ENCODE results near the gene FTSJ1. TPM values are rescaled to one million over a fixed set of nuclear protein-coding genes. Genes with fewer than 3 reads are reported as not detected.

Gene FTSJ1
- total and polyA plus RNA-seq, 2 experiments from 2014 or later, result 42.8 to 76.3 TPM

DNA sequence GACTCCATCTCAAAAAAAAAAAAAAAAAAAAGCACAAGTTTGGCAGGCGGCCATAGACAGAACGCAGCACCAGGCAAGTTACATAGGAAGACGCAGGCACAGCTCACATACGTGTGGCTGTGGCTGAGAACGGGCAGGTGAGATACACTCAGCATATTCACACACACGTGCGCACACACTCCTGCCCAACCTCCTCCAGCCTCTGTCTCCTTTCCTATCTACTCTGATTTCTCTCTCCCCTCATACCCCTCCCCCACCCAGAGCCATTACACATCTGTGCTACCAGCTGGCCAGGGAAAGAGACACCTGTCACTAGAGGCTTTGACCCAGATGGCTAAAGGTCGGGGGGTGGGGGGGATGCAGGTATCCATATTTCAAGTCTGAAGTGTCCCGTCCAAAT, 3.8 kb upstream of the FTSJ1 start:
- Mint-ChIP-seq H3K9me3 (no peaks in the 10 kb centered on the region; the same call in none of the 3 replicates), H3K27ac (no peak overlapping the region)

DNA sequence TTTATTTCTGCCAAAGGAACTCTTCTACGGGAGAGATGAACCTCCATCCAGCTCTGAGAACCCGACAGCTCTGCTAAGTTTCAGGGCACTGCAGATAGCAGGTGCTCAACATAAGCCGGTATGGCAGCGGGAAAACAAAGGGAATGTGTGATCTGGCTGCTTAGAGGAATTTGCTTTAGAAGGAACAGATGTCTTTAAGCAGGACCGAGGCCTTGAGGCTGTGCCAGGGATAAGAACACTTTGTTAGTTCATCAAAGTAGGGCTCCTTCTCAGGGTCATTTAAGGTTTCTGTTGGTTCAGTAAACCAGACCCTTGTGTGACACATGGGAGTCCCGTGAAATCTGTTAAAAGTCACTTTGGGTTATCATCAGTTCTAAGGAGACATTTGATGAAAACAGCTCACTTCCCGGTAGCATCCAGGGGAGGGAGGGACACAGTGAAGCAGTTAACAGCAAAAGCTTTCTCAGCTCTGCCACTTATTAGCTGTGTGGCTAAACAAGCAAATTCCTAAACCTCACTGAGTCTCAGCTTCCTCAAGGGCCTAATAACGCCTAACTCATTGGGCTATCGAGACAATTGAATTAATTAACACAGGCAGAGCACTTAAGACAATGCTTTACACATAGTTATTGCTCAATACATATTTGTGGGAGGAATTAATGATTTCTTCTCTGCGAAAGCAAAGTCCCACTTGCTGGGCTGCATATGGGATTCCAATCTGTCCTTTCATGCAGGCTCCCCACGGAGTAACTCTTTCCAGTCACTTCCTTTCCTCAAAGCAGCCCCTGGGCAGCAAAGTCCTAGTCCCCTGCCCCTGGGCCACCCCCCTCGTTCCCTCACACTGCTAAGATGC, 2.9 kb upstream of the FTSJ1 start:
- ATAC-seq, result peak; percentile 7
- TF ChIP-seq ZNF114 (CRISPR knock-in tag; IDR thresholded peaks at IDR 0.05) (no peak), POLR2AphosphoS5 (IDR thresholded peaks at IDR 0.05; ENCODE audit: low read depth) (no peak), STAT1 (IDR thresholded peaks at IDR 0.05; ENCODE audit: unreplicated experiment) (no peak), EZH2phosphoT487 (IDR thresholded peaks at IDR 0.05; ENCODE audit: unreplicated experiment) (no peak), CREB1 (CRISPR knock-in tag; IDR thresholded peaks at IDR 0.05; ENCODE audit: low read depth) (no peak), EZH2 (IDR thresholded peaks at IDR 0.05; ENCODE audit: low read depth, unreplicated experiment) (no peak)
- TF ChIP-seq, protein P1, sequence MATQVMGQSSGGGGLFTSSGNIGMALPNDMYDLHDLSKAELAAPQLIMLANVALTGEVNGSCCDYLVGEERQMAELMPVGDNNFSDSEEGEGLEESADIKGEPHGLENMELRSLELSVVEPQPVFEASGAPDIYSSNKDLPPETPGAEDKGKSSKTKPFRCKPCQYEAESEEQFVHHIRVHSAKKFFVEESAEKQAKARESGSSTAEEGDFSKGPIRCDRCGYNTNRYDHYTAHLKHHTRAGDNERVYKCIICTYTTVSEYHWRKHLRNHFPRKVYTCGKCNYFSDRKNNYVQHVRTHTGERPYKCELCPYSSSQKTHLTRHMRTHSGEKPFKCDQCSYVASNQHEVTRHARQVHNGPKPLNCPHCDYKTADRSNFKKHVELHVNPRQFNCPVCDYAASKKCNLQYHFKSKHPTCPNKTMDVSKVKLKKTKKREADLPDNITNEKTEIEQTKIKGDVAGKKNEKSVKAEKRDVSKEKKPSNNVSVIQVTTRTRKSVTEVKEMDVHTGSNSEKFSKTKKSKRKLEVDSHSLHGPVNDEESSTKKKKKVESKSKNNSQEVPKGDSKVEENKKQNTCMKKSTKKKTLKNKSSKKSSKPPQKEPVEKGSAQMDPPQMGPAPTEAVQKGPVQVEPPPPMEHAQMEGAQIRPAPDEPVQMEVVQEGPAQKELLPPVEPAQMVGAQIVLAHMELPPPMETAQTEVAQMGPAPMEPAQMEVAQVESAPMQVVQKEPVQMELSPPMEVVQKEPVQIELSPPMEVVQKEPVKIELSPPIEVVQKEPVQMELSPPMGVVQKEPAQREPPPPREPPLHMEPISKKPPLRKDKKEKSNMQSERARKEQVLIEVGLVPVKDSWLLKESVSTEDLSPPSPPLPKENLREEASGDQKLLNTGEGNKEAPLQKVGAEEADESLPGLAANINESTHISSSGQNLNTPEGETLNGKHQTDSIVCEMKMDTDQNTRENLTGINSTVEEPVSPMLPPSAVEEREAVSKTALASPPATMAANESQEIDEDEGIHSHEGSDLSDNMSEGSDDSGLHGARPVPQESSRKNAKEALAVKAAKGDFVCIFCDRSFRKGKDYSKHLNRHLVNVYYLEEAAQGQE (IDR thresholded peaks at IDR 0.05; ENCODE audit: unreplicated experiment), result no peak
- TF ChIP-seq, protein P2, sequence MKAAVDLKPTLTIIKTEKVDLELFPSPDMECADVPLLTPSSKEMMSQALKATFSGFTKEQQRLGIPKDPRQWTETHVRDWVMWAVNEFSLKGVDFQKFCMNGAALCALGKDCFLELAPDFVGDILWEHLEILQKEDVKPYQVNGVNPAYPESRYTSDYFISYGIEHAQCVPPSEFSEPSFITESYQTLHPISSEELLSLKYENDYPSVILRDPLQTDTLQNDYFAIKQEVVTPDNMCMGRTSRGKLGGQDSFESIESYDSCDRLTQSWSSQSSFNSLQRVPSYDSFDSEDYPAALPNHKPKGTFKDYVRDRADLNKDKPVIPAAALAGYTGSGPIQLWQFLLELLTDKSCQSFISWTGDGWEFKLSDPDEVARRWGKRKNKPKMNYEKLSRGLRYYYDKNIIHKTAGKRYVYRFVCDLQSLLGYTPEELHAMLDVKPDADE (IDR thresholded peaks at IDR 0.05), result no peak

More for the DNA sequence above, 3.8 kb upstream of the FTSJ1 start:
- ATAC-seq (no peak), DNase-seq (ENCODE audit: low spot score) (peak; percentile 12)
- H3K79me2 ChIP-seq (replicated peaks; ENCODE audit: insufficient read depth), result peaks cover 23% of the 10 kb centered on the region
- no peak overlapping the region for H3K4me3 ChIP-seq
- H3F3A ChIP-seq (replicated peaks; ENCODE audit: low read depth), result no peaks in the 10 kb centered on the region
- no peaks in the 10 kb centered on the region for H3K36me3 ChIP-seq (ENCODE audit: insufficient read depth)
- peaks cover 3% of the 10 kb centered on the region for H3K36me3 Mint-ChIP-seq (ENCODE audit: low read depth)
- peaks cover 48% of the 10 kb centered on the region for H3K4me1 Mint-ChIP-seq
- H3K4me3 Mint-ChIP-seq, result no peak overlapping the region
- no peaks in the 10 kb centered on the region for H3K27me3 ChIP-seq (ENCODE audit: insufficient read depth)
- H4K20me1 ChIP-seq (replicated peaks; ENCODE audit: insufficient read depth), result no peaks in the 10 kb centered on the region
- H3K9me2 ChIP-seq (ENCODE audit: insufficient read depth), result no peaks in the 10 kb centered on the region
- H3K4me1 ChIP-seq (ENCODE audit: insufficient read depth), result peaks cover 4% of the 10 kb centered on the region; the same call in 1 of the 2 replicates
- H3K27ac ChIP-seq (ENCODE audit: low read depth), result no peak overlapping the region
- no peak overlapping the region for H3K4me2 ChIP-seq
- H3K27me3 Mint-ChIP-seq (ENCODE audit: insufficient read depth, low read depth, poor library complexity), result peaks cover 15% of the 10 kb centered on the region
- no peak for TF ChIP-seq ZNF331 (CRISPR knock-in tag; IDR thresholded peaks at IDR 0.05; ENCODE audit: low read depth)
- TF ChIP-seq, protein P1 (IDR thresholded peaks at IDR 0.05; ENCODE audit: unreplicated experiment), result no peak
- TF ChIP-seq STAT1 (IDR thresholded peaks at IDR 0.05; ENCODE audit: unreplicated experiment), result no peak
- no peak for TF ChIP-seq CREB1 (CRISPR knock-in tag; IDR thresholded peaks at IDR 0.05; ENCODE audit: low read depth)
- TF ChIP-seq NANOG (IDR thresholded peaks at IDR 0.05; ENCODE audit: borderline replicate concordance), result no peak
- no peak for TF ChIP-seq POLR2AphosphoS5 (IDR thresholded peaks at IDR 0.05; ENCODE audit: low read depth)
- TF ChIP-seq EZH2 (IDR thresholded peaks at IDR 0.05; ENCODE audit: low read depth, unreplicated experiment), result no peak
- H2AFZ ChIP-seq, result no peak overlapping the region

More for the DNA sequence above, 2.9 kb upstream of the FTSJ1 start:
- Mint-ChIP-seq H3K4me1 (peaks cover 48% of the 10 kb centered on the region), H3K27me3 (ENCODE audit: insufficient read depth, low read depth, poor library complexity) (peaks cover 12% of the 10 kb centered on the region), H3K4me3 (peak overlapping the region; percentile 56; the same call in 2 of the 3 replicates), H3K9me3 (no peaks in the 10 kb centered on the region; the same call in none of the 3 replicates), H3K36me3 (ENCODE audit: low read depth) (no peaks in the 10 kb centered on the region; the same call in 2 of the 3 replicates), H3K27ac (peak overlapping the region; percentile 95; the same call in 1 of the 2 replicates)
- Histone ChIP-seq H2AFZ (no peak overlapping the region), H3K27me3 (ENCODE audit: insufficient read depth) (no peaks in the 10 kb centered on the region), H3F3A (replicated peaks; ENCODE audit: low read depth) (no peaks in the 10 kb centered on the region), H3K79me2 (replicated peaks; ENCODE audit: insufficient read depth) (peaks cover 23% of the 10 kb centered on the region), H4K20me1 (replicated peaks; ENCODE audit: insufficient read depth) (no peaks in the 10 kb centered on the region), H3K4me2 (peak overlapping the region; percentile 67), H3K4me3 (no peak overlapping the region), H3K4me1 (ENCODE audit: insufficient read depth) (peaks cover 4% of the 10 kb centered on the region; the same call in 1 of the 2 replicates), H3K36me3 (ENCODE audit: insufficient read depth) (no peaks in the 10 kb centered on the region), H3K9me2 (ENCODE audit: insufficient read depth) (no peaks in the 10 kb centered on the region), H3K27ac (ENCODE audit: low read depth) (peak overlapping the region; percentile 85)
- peak; percentile 40 for DNase-seq (ENCODE audit: low spot score)
